H1 (cell line): Measurements from ENCODE around the gene MRPL20. TPM values are rescaled to one million over a fixed set of nuclear protein-coding genes. Genes with fewer than 3 reads are reported as not detected.
"Not testable (repeated sequence)": the region's sequence is repeated elsewhere in the genome, so short reads cannot be mapped to it uniquely, and the experiment has no call there.

Experiments
- CTCF ChIA-PET: fragments of 300-600 bp; sonication (Branson Sonifier 250); formaldehyde crosslinking; loops from one replicate; lab custom pipeline; 2021; ENCODE audit not compliant: partially characterized antibody; lab: Charles Lee
- POLR2A ChIA-PET: fragments of 300-600 bp; sonication (Branson Sonifier 250); formaldehyde crosslinking; loops from one replicate; lab custom pipeline; 2021; ENCODE audit warnings: inconsistent platforms; ENCODE audit not compliant: partially characterized antibody; lab: Charles Lee
- DNase-seq, 2 experiments: peaks; one replicate each; pipeline versions ENCODE4 v3.0.0 to v3.0.0-alpha.2; 2010 to 2022; ENCODE audit warnings: low spot score in 2 of 2, low read depth in 1 of 2, mixed read lengths in 1 of 2
- FAIRE-seq: peaks from 2 replicates; lab custom pipeline; 2011; peaks lifted over from hg19 to GRCh38; lab: Jason Lieb, UNC
- H2AFZ ChIP-seq: 2 replicates; pipeline ENCODE4 v1.8.1; 2012; ENCODE audit warnings: low read length, inconsistent platforms
- H2AK5ac ChIP-seq: 2 replicates; pipeline ENCODE4 v1.6.1; 2013; ENCODE audit warnings: low read depth, low read length
- H2BK120ac ChIP-seq: replicated peaks from 2 replicates; pipeline ENCODE3; 2013; ENCODE audit warnings: low read depth, low read length, inconsistent platforms
- H2BK12ac ChIP-seq: 2 replicates; pipeline ENCODE4 v1.6.1; 2013; ENCODE audit warnings: low read depth, low read length
- H2BK15ac ChIP-seq: 2 replicates; pipeline ENCODE4 v1.6.1; 2013; ENCODE audit warnings: low read length
- H2BK20ac ChIP-seq: 2 replicates; pipeline ENCODE4 v1.6.1; 2013; ENCODE audit warnings: low read length
- H2BK5ac ChIP-seq: 2 replicates; pipeline ENCODE4 v1.6.1; 2013; ENCODE audit warnings: low read depth, low read length
- H3K14ac ChIP-seq: 2 replicates; pipeline ENCODE4 v1.6.1; 2013; ENCODE audit warnings: inconsistent platforms; ENCODE audit not compliant: insufficient read length
- H3K18ac ChIP-seq: 2 replicates; pipeline ENCODE4 v1.6.1; 2013; ENCODE audit warnings: low read length; ENCODE audit errors: extremely low read depth
- H3K23ac ChIP-seq: 2 replicates; pipeline ENCODE4 v1.6.1; 2013; ENCODE audit warnings: inconsistent platforms; ENCODE audit not compliant: insufficient read length
- H3K23me2 ChIP-seq: 2 replicates; pipeline ENCODE4 v1.6.1; 2013; ENCODE audit warnings: low read depth, low read length
- H3K27ac ChIP-seq: 2 replicates; pipeline ENCODE4 v1.6.1; 2011; ENCODE audit warnings: low read depth, low read length, inconsistent platforms
- H3K27me3 ChIP-seq, 4 experiments: replicated peaks in 1 of 4; 1 replicate in 1 of 4; 2 replicates in 3 of 4; pipeline versions ENCODE4 v1.6.1 to v1.8.1; 2011 to 2013; ENCODE audit warnings: low read length in 3 of 4, mild to moderate bottlenecking in 3 of 4, inconsistent platforms in 2 of 4, mixed read lengths in 2 of 4, moderate library complexity in 1 of 4; ENCODE audit not compliant: control insufficient read depth in 3 of 4, insufficient read depth in 3 of 4; ENCODE audit errors: extremely low read depth in 1 of 4
- H3K36me3 ChIP-seq, 4 experiments: 2 replicates each; pipeline versions ENCODE4 v1.6.1 to v1.8.1; 2011 to 2013; ENCODE audit warnings: mild to moderate bottlenecking in 4 of 4, low read length in 3 of 4, moderate library complexity in 2 of 4, control low read depth in 1 of 4, inconsistent platforms in 1 of 4; ENCODE audit not compliant: insufficient read depth in 4 of 4, control insufficient read depth in 2 of 4
- H3K4ac ChIP-seq: replicated peaks from 2 replicates; pipeline ENCODE3; 2013; ENCODE audit warnings: low read length, low read depth, mixed read lengths, inconsistent platforms; ENCODE audit not compliant: insufficient read length
- H3K4me1 ChIP-seq, 4 experiments: replicated peaks in 1 of 4; 1 replicate in 1 of 4; 2 replicates in 3 of 4; pipeline versions ENCODE4 v1.6.1 to v1.8.1; 2011 to 2013; ENCODE audit warnings: low read length in 3 of 4, inconsistent platforms in 2 of 4, mixed read lengths in 1 of 4; ENCODE audit not compliant: insufficient read depth in 4 of 4, control insufficient read depth in 3 of 4
- H3K4me2 ChIP-seq, 2 experiments: 2 replicates each; pipeline versions ENCODE4 v1.6.1 to v1.8.1; 2011 to 2013; ENCODE audit warnings: low read depth in 2 of 2, low read length in 2 of 2, control low read depth in 1 of 2, inconsistent platforms in 1 of 2, mild to moderate bottlenecking in 1 of 2; ENCODE audit not compliant: insufficient read depth in 1 of 2
- H3K4me3 ChIP-seq, 4 experiments: fragments of 200-600, 300-600 bp in 1 of 4; sonication (generic), shearing (Covaris generic), sonication (Bioruptor Twin) in 1 of 4; 2 replicates each; pipeline versions ENCODE4 v1.5.1 to v1.8.1; 2011 to 2016; ENCODE audit warnings: low read length in 4 of 4, low read depth in 3 of 4, control low read depth in 2 of 4, inconsistent platforms in 2 of 4, mild to moderate bottlenecking in 2 of 4, mixed read lengths in 1 of 4, moderate library complexity in 1 of 4; ENCODE audit not compliant: insufficient read depth in 2 of 4; ENCODE audit errors: extremely low read depth in 1 of 4
- H3K56ac ChIP-seq: replicated peaks from 2 replicates; pipeline ENCODE3; 2013; ENCODE audit warnings: low read depth, mild to moderate bottlenecking, mixed read lengths, low read length, inconsistent platforms; ENCODE audit not compliant: insufficient read length
- H3K79me1 ChIP-seq: 2 replicates; pipeline ENCODE4 v1.6.1; 2013; ENCODE audit warnings: low read depth, low read length, control low read depth
- H3K79me2 ChIP-seq, 2 experiments: 2 replicates each; pipeline versions ENCODE4 v1.6.1 to v1.8.1; 2012 to 2013; ENCODE audit warnings: low read length in 2 of 2, mild to moderate bottlenecking in 2 of 2, inconsistent platforms in 1 of 2; ENCODE audit not compliant: insufficient read depth in 2 of 2, control insufficient read depth in 1 of 2
- H3K9ac ChIP-seq, 4 experiments: replicated peaks in 1 of 4; 1 replicate in 1 of 4; 2 replicates in 3 of 4; pipeline versions ENCODE4 v1.6.1 to v1.8.1; 2011 to 2013; ENCODE audit warnings: low read depth in 3 of 4, low read length in 3 of 4, control low read depth in 2 of 4, mild to moderate bottlenecking in 2 of 4, moderate library complexity in 2 of 4, inconsistent platforms in 1 of 4; ENCODE audit errors: extremely low read depth in 1 of 4
- H3K9me3 ChIP-seq, 2 experiments: 2 replicates each; pipeline versions ENCODE4 v1.6.1 to v1.8.1; 2012 to 2013; ENCODE audit warnings: mild to moderate bottlenecking in 2 of 2, moderate library complexity in 2 of 2, control low read depth in 1 of 2, inconsistent platforms in 1 of 2, low read depth in 1 of 2, low read length in 1 of 2, mixed read lengths in 1 of 2; ENCODE audit not compliant: insufficient read depth in 2 of 2
- H4K20me1 ChIP-seq, 2 experiments: replicated peaks in 1 of 2; 2 replicates each; pipeline versions ENCODE3 to v1.8.1; 2011 to 2013; ENCODE audit warnings: inconsistent platforms in 2 of 2, low read length in 2 of 2, mild to moderate bottlenecking in 1 of 2; ENCODE audit not compliant: insufficient read depth in 2 of 2, control insufficient read depth in 1 of 2
- H4K5ac ChIP-seq: 2 replicates; pipeline ENCODE4 v1.6.1; 2013; ENCODE audit warnings: low read length, low read depth, mixed read lengths, inconsistent platforms; ENCODE audit not compliant: insufficient read length
- H4K8ac ChIP-seq: 2 replicates; pipeline ENCODE4 v1.8.0; 2013; ENCODE audit warnings: mild to moderate bottlenecking, moderate library complexity, low read length, inconsistent platforms; ENCODE audit not compliant: insufficient read depth; ENCODE audit errors: extremely low read depth
- H4K91ac ChIP-seq: replicated peaks from 2 replicates; pipeline ENCODE3; 2013; ENCODE audit warnings: low read length, mixed read lengths, inconsistent platforms; ENCODE audit not compliant: insufficient read length
- POLR2A ChIP-seq, 2 experiments: IDR thresholded peaks; 1 replicate in 1 of 2; 2 replicates in 1 of 2; pipeline ENCODE4 v1.6.1; 2011; ENCODE audit warnings: low read depth in 2 of 2, low read length in 2 of 2, mild to moderate bottlenecking in 2 of 2; ENCODE audit errors: control extremely low read depth in 1 of 2
- WGBS, 2 experiments: shearing (Covaris generic) in 1 of 2; methylation state at CpG; one replicate each; pipeline versions ENCODE4 v1.1.6 to v1.1.7; 2013 to 2015; ENCODE audit warnings: low lambda C conversion rate in 2 of 2, mixed read lengths in 2 of 2, inconsistent platforms in 1 of 2, low coverage in 1 of 2, missing lambda C conversion rate in 1 of 2; ENCODE audit not compliant: insufficient replicate concordance in 2 of 2, insufficient coverage in 1 of 2, insufficient read length in 1 of 2; ENCODE audit errors: extremely low coverage in 1 of 2, missing lambda C conversion rate in 1 of 2; 5-methylcytosine and 5-hydroxymethylcytosine counted together
- polyA plus RNA-seq, 7 experiments: library from polyadenylated mRNA; depleted of rRNA in 3 of 7; stranded (reverse) in 5 of 7; unstranded in 2 of 7; fragments of >200 nt in 5 of 7; fragments of 200-250 nt in 2 of 7; gene quantifications; 1 replicate in 5 of 7; 2 replicates in 1 of 7; 4 replicates in 1 of 7; pipeline versions ENCODE4 v1.2.1 to v1.2.3, GENCODE V29; 2011 to 2013; ENCODE audit warnings: missing spikeins in 2 of 7, mixed read lengths in 2 of 7
- total RNA-seq: library from RNA; stranded (reverse); fragmentation: NEBNext Ultra II Directional; extraction: Animal tissue kit (Norgen Biotek cat#: 25700); gene quantifications from 2 replicates; pipeline ENCODE4 v1.2.1, GENCODE V29; 2021

MRPL20 gene
- total and polyA plus RNA-seq, 2 of the 8 experiments (the other 6 are each of a cell fraction or from before 2014, with no cell fraction given), result 126 to 151 TPM

DNA sequence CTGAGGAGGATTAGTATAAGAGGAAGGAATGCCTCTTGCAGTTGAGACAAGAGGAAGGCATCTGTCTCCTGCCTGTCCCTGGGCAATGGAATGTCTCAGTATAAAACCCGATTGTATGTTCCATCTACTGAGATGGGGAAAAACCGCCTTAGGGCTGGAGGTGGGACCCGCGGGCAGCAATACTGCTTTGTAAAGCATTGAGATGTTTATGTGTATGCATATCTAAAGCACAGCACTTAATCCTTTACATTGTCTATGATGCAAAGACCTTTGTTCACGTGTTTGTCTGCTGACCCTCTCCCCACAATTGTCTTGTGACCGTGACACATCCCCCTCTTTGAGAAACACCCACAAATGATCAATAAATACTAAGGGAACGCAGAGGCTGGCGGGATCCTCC, 3.1 kb upstream of the MRPL20 start:
- peaks cover 8 to 18% (median 14%) of the 10 kb centered on the region in 4 experiments for H3K4me1 ChIP-seq
- not testable (repeated sequence) for H3K14ac ChIP-seq, H3K9ac ChIP-seq, FAIRE-seq, H2BK120ac ChIP-seq, H4K8ac ChIP-seq, H4K5ac ChIP-seq, H3K18ac ChIP-seq, H3K27me3 ChIP-seq, H3K23me2 ChIP-seq, H4K91ac ChIP-seq, H4K20me1 ChIP-seq, H3K4ac ChIP-seq, H2BK15ac ChIP-seq, H3K79me1 ChIP-seq, H3K9me3 ChIP-seq, H2BK20ac ChIP-seq, H2AFZ ChIP-seq, H3K23ac ChIP-seq, DNase-seq, H2AK5ac ChIP-seq, H3K56ac ChIP-seq
- peak overlapping the region; percentile 85; the same call in 1 of the 2 replicates for H3K27ac ChIP-seq
- H3K79me2 ChIP-seq, result peaks cover 14 to 35% of the 10 kb centered on the region in 2 experiments
- peak overlapping the region; percentile 50; the same call in 1 of the 2 replicates for H2BK12ac ChIP-seq
- peak overlapping the region; percentile 81; the same call in 1 of the 2 replicates for H2BK5ac ChIP-seq
- 8% methylated on average over 8 of the region's 8 CpGs; no CpG with 5 or more reads in 1 of the 2 experiments for WGBS, 2 experiments
- H3K4me3 ChIP-seq, result peak overlapping the region in 1 of 4 experiments; percentile 46; a peak in 2 of 8 replicates
- peak in 1 of 2 experiments; percentile 46; a peak in 2 of 3 replicates for TF ChIP-seq POLR2A (IDR thresholded peaks at IDR 0.05; ENCODE audit: control extremely low read depth in 1 of 2, low read depth in 2 of 2, low read length in 2 of 2)
- ChIA-PET CTCF (interaction anchor here (1.1 to 1.7 kb wide), 3 partner anchors 8 to 10 kb away, joined by 5 to 9 read pairs (median 5); no protein-coding TSS in a partner anchor), POLR2A (interaction anchor here (0.9 to 27.7 kb wide), 17 partner anchors 8 to 95 kb away, joined by 3 to 719 read pairs (median 6); partner anchors contain the start of genes ANKRD65, AURKAIP1, CCNL2 and VWA1)
- peak overlapping the region; percentile 60 to 86; a peak in 3 of 4 replicates for H3K4me2 ChIP-seq
- peaks cover 4 to 28% (median 6%) of the 10 kb centered on the region in 4 experiments; a peak in 7 of 8 replicates for H3K36me3 ChIP-seq
